OCI-M1 (cell line): ENCODE measurements around the gene TNFAIP8L3.
"Not testable (repeated sequence)": the region's sequence is repeated elsewhere in the genome, so short reads cannot be mapped to it uniquely, and the experiment has no call there.

Experiments used
- DNase-seq: peaks from one replicate; lab custom pipeline; 2025; lab: John Stamatoyannopoulos, UW

The TNFAIP8L3 gene

DNA sequence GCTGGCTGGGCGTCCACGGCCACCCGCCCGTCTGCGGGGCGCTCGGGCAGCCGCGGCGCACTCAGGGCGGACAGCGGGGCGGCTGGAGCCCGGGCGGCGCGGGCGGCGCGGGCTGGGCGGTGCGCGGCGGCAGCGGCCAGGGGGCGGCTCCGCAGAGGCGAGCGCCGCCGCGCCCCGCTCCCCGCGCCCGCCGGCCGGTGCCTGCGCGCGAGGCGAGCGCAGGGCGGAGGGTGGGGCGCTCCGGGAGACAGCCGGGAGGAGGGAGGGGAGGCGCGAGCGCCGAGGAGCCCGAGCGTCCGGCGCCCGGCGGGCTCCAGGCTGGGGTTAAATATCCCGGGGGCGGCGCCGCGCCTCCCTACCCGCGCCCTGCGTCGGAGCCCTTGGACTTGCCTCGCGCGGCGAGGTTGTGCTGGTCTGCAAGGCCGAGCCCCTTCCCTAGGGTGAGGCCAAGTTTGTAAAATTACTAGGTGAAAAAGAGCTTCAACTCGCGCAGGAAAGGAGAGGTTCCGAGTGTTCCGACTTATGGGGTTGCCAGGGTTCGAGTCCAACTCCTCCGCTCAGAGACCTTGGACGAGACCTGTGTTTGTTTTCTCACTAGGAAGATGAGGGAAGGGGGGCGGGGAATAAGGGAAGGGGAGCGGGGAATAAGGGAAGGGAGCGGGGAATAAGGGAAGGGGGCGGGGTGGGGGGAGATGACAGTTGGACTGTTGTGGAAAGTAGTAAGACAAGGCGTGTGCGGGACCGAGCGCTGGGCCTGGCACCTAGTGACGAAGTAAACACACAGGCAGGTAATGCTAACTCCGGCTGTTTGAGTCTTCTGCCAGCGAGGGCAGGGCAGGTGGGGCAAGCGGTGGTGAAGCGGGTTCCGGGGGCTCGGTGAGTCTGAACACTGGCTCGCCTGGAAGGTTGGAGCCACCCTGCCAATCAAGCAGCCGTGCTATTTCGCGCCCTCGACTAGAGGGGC, at the start of gene TNFAIP8L3:
Gene TNFAIP8L3 (minus strand): TSS at position 301 of the 964 bp plus-strand sequence. CDS start 311 bp downstream, outside the sequence.
- no peak for DNase-seq

DNA sequence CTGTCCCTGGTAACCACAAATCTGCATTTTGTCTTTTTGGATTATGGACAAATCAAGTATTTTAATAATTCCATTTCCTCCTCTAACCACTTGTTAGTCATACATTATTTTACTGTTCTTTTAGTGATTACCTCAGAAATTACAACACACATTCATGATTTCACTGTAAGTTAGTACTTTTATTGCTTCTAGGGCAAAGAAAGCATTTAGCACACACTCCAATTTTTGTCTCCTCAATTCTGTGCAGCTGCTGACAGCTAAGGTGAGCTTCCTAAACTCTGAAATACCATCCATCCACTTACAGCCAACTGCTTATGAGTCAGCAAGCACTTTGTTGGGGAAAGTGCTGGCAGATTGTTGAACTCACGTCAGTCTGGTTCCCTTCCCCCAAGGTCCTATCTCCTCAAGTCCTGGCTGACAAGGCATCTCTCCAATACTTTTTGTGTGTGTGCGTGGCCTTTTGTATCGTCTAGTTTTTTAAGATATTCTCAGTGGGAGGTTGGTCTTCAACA, 49.4 kb upstream of the TNFAIP8L3 start:
- DNase-seq, result peak; percentile 45

DNA sequence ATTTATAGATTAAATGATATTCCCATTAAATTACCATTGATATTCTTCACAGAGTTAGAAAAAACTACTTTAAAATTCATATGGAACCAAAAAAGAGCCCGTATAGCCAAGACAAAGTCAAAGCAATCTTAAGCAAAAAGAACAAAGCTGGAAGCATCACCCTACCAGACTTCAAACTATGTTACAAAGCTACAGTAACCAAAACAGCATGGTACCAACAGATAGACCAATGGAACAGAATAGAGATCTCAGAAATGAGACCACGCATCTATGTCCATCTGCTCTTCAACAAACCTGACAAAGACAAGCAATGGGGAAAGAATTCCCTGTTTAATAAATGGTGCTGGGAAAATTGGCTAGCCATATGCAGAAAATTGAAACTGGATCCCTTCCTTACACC, 45.6 kb upstream of the TNFAIP8L3 start:
- DNase-seq, result not testable (repeated sequence)

DNA sequence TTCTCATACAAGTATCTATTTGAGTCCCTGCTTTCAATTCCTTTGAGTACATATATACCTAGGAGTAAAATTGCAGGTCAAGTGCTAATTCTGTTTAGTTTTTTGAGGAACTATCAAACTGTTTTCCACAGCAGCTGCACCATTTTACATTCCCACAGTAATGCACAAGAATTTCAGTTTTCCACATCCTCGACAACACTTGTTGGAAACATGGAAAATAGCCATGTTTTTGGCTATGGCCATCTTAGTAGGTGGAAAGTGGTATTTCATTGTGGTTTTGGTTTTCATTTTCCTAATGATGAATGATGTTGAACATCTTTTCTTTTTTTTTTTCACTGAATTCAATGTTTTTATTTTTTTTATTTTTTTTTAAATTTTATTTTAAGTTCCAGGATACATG, 44.4 kb upstream of the TNFAIP8L3 start:
- no peak for DNase-seq

DNA sequence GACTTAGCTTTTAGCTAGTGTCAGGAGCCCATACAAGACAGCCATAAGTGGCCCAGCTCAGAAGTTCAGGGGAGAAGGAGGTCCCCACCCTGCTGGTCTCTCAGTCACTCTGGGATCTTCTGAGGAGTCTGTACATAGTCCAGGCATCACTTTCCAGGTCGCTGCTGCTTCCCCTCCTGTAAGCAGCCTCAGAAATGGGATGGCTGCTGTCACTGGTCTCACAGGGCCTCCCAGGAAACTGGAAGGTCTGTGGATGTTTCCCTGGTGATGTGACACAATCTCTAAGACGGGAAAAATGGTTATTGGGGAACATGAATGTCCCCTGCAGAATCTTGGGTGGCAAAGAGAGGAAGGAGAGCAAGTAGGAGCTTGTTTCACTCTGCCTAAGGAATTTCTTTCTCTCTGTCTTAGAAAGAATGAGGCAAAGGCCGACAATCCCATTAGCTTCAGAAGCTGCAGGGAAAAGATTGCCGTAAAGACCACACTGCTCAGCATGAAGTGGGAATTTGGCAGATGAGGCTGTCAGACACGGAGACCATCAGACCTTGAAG, 43.2 kb upstream of the TNFAIP8L3 start:
- DNase-seq, result no peak

DNA sequence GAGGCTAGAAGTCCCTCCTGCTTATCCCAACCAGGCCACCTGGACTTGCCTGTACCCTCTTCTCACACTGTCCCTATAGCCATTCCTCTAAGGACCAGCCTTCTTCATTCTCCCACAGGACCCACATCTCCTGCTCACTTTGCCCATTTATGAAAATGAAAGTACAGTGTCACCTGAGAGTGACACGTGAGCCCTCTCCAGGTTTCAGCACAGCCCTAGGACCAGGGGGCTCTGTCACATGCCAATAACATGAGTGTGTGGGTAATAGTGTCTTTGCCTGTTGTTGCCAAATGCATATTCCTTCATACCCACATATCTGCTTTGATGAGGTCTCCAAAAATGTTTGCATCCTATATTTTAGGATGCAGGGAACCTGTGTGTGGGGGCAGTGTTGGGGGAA, 42.3 kb upstream of the TNFAIP8L3 start:
- no peak for DNase-seq

DNA sequence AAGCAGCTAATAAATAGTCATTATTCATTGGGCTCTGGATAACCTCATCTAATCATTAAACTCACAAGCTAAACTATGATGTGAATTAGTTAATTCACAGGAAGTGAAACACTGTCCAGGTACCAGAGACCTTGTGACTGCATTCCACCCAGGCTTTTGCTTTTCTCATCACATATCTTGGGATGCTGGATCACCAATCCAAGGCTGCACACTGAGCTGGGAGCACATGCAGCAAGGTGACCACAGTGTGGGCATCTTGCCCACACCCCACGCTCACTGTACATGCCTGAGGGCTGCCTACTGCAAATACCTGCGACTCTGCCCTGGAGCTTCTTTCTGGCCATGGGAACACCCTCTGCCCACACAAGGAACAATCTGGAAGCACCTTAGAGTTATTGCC, 40.6 kb upstream of the TNFAIP8L3 start:
- no peak for DNase-seq

DNA sequence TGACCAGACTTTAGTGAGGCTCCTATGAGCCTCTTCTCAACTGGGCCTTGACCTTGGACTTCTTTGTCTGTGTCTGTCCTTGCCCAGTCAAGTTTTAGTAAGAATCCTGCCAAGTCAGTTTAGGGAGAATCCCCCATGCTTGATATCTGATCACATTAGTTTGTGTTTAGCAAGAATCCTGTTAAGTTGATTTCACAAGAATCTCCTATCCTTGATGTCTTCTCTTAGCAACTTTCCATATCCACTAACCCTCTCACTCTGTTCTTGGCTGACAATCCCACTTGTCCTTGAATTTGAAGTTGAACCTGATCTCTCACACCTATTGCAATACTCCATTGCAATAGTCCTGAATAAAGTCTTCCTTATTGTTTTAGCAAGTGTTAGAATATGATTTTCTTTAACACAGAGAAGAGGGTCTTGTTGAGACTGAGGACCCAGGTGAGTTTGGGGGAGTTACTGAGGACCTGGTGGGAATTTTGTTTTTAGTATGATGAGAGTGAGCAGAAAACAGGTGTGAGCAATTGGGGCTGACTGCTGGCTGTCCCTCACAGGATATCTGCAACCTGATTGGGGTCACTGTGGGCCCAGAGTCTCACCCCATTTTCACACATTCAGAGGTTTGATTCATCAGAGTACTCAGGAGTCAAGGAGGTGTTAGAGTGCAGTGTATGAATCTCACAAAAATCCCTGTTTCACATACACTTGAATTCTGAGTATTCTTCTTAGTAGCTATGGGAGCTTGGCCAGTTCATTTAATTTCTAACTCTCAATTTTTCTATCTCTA, 39.9 kb upstream of the TNFAIP8L3 start:
- DNase-seq, result no peak

DNA sequence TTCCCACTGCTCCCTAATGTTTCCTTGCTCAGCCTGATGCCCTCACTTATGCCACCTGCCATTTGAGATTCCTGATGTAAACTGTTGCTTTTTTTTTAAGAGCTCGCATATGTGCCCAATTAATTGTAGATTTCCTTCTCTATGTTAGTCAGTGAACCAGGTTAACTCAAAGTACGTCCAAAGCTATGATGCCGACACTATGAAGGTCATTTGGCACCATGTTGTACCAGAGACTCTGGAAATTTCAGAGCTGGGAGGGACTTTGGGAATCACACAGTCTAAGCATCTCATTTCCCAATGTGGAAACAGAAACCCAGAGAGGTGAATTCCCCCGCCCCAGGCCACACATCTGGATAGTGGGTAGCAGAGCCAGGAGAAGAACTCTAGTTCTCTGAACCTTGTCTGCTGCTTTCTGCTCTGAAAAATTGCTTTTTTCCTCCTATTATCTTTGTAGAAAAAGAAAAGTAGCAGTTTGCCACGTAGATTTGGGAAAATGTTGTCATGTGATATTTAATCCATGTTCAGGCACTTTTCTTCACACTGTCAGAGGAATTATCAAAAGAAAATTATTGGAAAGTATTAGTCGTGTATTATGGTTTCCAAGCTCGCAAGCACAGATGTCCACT, 38.5 kb upstream of the TNFAIP8L3 start:
- DNase-seq, result no peak

DNA sequence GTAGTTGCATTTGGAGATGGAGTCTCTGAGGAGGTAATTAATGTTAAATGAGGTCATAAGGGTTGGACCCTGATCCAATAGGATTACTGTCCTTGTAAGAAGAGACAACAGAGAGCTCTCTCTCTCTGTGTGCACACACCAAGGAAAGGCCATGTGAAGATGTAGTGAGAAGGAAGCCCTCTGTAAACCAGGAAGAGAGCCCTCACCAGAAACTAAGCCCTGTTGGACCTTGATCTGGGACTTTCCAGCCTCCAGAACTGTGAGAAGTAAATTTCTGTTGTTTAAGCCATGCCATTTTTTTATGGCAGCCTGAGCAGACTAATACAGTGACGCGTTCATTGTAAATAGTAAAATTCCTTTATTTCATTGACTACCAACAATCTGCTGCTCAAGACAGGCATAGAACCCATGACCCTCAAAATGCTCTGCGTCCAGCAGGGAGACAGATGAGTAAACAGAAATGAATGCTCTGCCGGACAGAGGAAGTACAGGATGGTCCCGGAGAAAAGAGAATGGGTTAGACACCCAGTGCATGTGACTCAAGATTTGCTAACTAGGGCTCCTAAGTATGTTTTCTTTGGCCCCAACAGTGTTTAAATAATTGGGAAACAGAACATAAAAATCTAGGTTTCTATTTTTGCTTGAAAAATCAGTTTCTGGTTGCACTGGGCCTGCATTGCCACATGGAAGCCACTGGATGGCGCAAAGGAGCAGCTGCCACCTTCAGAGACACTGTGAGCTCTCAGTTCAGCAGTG, 37.9 kb upstream of the TNFAIP8L3 start:
- peak; percentile 64 for DNase-seq

DNA sequence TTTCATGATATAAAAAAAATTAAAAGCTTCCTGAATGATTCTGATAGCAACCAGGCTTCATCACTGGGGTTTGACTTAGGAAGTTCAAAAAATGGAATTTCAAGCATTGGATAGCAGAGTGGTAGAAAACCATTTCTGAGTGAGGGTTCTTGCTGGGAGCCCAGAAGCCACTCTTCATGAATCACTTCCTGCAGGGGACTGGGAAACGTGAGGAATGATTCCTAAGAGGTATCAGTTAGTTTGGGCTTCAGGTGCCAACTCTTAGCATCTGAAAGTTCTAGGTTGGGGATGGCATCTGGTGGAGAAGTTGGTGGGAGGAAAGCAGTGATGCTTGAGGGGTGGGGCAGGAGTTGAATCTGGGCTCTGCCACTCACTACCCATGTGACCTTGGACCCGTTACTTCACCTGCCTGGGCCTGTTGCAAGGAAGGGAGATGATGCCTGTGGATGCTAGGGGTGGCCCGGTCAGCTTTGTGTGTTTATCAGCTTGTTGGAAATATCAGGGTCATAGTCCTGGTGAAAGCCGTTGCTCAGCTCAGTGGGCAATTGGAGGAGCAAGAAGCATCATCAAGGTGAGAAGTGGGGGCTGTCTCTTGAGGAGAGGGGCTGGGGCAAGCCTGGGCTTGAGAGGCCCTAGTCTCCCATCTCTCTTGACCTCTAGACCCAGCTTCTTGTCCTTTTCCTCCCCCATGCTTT, 37.0 kb upstream of the TNFAIP8L3 start:
- DNase-seq, result no peak

DNA sequence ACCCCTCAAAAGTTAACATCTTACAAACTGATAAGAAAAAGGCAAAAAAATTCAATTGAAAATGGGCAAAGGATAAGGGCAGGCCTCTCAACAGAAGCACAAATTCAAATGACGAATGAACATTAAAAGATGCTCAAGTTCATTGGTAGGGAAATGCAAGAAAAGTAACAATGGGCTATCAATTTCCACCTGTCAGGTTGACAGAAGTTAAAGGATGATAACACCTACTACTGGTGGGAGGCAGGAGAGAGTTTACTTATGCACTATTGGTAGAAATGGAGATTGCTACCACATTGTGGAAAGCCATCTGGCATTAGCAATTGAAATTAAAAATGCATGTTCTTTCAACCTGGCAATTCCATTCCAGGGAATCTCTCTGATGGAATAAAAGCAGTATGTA, 35.6 kb upstream of the TNFAIP8L3 start:
- DNase-seq, result no peak

DNA sequence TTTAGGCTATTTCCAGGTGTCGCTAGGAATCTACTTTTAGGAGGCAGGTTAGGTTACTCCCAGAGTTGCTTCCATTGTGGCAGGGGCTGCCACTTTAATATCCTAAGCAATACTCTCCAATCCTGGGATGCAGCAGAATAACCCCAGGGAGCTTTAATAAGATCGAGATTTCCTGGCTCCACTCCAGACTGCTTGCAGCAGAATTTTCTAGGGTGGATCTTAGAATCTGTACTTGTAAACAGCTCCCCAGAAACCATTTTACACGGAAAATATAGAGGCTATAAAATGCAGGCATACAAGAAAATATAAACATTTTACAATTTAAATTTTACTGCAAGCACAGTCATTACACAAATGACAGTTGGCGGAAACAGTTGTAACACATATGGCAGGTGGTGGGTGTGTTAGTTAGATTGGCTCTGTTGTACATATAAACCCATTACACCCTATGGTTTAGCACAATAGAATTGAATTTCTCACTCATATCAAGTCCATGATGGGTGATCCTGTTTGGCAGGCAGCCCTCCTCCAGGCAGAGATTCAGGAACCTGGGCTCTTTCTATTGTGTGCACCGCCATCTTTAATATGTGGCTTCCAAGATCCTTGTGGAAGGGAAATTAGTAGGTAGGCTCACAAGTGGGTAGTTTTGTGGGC, 35.0 kb upstream of the TNFAIP8L3 start:
- DNase-seq, result no peak

DNA sequence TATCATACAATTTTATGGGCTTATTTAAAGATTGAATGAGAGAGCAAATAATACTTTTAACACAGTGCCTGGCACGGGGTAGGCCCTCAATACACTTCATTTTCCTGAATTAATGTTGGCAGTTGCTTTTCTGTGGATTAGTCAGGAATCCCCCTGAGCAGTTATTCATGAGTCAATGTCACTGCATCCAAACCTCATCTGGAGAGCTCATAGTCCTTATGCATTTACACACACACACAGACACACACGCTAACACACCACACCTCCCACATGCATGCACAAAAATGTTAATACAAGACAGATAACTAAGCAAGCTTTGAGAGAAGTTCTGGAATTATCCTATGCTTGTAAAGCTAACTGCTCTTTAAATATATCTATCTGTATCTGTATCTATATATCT, 34.0 kb upstream of the TNFAIP8L3 start:
- no peak for DNase-seq

DNA sequence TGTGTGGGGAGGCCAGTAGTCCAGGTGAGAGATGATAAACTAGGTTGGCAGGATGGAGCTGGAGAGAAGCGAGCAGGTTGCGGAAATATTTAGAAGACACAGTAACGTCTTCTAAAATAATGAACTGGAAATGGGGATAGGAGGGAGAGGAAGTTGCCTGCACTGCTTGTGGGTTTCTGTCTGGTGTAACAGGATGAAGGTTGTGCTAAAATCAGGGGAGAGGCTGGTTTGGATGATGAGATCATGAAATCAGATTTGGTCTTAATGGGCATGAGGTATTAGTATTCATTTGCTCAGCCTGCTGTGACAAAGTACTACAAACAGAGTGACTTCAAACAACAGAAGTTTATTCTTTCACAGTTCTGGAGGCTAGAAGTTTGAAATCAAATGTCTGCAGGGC, 32.1 kb upstream of the TNFAIP8L3 start:
- no peak for DNase-seq

DNA sequence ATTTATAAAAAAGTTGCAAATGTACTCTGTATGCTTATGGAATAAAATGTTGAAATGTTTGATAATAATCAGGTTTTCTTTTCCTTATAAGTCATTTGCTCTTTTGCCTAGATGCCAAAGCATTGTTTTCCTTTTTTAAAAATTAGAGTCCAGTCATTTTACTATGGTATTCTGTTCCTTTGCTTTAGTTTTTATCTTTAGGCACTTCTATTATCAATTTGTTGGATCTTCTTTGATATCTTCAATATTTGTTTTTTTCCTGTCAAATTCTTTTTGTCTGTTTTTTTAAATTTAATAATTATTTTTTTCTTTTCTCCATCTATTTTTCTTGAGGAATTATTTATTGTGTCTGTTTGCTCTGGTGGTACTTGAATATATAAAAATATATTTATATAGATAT, 28.3 kb upstream of the TNFAIP8L3 start:
- not testable (repeated sequence) for DNase-seq

DNA sequence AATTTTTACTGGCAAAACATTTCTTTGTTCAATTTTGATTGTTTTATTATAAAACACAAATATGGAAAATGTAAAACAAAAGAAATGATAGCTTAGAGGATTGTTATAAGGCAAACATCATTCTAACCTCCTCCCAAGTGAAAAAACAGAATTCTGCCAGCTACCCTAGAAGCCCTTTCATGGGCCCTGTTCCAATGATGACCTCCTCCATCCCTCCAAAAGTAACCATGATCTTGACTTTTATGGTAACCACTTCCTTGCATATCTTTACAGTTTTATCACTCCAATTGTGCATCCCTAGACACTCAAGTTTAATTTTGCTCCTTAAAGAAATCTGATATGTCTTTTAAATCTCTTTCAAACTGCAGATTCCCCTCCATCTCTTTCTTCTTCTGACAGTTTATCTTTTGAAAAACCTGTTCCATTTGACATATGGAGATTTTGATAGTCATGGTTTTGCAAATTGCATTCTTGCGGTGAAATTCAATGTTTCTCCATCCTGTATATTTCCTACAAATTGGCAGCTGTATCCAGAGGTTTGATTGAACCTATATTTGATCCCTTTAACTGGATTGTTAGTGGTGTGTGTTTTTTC, 27.0 kb upstream of the TNFAIP8L3 start:
- peak; percentile 34 for DNase-seq

DNA sequence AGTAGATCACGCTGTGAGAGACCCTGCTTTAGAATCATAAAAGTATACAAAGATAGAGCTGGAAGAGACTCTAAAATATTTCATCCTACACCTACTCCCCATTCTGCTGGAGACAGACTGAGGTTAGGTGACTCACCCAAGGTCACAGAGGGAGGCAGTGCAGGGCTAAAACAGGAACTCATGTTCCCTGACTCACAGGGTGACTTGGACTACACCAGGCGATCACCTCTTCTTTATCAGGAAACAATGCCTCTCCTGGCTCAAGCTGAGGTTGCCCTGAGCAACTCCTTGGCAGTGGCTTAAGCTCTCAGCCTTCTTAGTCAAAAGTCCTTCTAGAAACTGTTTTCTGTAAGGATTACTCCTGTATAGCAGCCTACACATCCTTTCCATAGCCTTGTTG, 26.4 kb upstream of the TNFAIP8L3 start:
- DNase-seq, result peak; percentile 76

DNA sequence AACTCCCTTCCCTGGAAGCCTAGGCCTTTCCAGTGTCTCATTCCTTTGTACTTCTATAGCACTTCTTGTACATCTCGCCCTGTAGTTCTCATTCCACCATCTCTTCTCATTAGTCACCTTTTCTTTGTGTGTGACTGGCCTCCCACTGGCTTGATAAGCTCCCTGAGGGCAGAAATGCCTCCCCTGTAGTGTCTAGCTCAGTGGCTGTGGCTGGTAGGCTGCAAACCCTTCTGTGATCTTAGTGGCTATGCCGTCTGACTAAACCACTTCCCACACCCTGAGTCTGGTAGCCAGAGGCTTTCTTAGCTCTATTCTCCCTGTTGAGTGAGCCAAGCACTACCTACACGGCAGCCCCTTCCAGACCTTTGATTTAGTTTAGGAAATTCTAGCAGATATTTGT, 24.4 kb upstream of the TNFAIP8L3 start:
- no peak for DNase-seq

DNA sequence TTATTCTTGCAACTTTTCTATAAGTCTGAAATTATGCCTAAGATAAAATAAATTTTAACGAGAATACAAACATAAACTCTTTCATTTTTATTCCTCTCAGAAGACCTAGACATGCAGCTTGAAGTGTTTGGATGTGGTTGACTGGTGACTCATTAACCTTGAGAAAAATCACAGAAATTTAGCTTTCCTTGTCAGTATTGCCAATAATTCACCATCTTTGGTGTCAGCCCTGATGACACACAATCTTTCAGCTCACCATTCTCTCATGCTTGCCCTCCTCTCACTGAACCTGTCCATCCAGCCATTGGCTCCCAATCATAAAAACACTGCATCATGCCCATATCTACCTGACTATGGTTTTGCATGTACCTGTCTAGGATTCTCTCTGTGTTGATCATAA, 22.6 kb upstream of the TNFAIP8L3 start:
- no peak for DNase-seq
